ENCODE measurements around the gene FSTL4. TPM values are rescaled to one million over a fixed set of nuclear protein-coding genes. Genes with fewer than 3 reads are reported as not detected.

The FSTL4 gene
- total and polyA plus RNA-seq, 2 of the 4 experiments (the other 2 are of a cell fraction): 0.18 TPM; not detected in 1

GRCh38 chr5:133497608-133498348, 114.6 kb downstream of the FSTL4 start:
- H3K4ac ChIP-seq (ENCODE audit: low read depth, low read length): no peak overlapping the region
- H3K4me3 ChIP-seq (ENCODE audit: insufficient read depth, low read depth, low read length): no peak overlapping the region
- no peaks in the 10 kb centered on the region for H3K36me3 ChIP-seq (ENCODE audit: control insufficient read depth, insufficient read depth, low read length)
- ATAC-seq (ENCODE audit: low read depth) (no peak), DNase-seq (no peak)
- intact Hi-C loops (cut with micrococcal nuclease): no loop called here
- H2BK15ac ChIP-seq (ENCODE audit: low read depth, low read length): no peak overlapping the region
- no peak overlapping the region for H4K8ac ChIP-seq (ENCODE audit: low read depth in 2 of 2, low read length in 2 of 2)
- no peak overlapping the region for H2BK5ac ChIP-seq (ENCODE audit: low read depth, low read length, poor library complexity, severe bottlenecking)
- no peak for TF ChIP-seq CTCF (conservative IDR thresholded peaks at IDR 0.05; ENCODE audit: low read depth, low read length)
- no peak for TF ChIP-seq NFE2L2 (IDR thresholded peaks at IDR 0.05; ENCODE audit: low read depth, low read length)
- no peak for TF ChIP-seq RAD21 (IDR thresholded peaks at IDR 0.05; ENCODE audit: low read length)
- TF ChIP-seq CEBPB (IDR thresholded peaks at IDR 0.05; ENCODE audit: low read depth, low read length): no peak
- no peak for TF ChIP-seq MAZ (IDR thresholded peaks at IDR 0.05; ENCODE audit: borderline replicate concordance, low read depth, low read length)
- no peak for TF ChIP-seq RFX5 (IDR thresholded peaks at IDR 0.05; ENCODE audit: low read depth, low read length)
- TF ChIP-seq RCOR1 (IDR thresholded peaks at IDR 0.05; ENCODE audit: insufficient replicate concordance, low read length): no peak
- no peak for TF ChIP-seq SMC3 (IDR thresholded peaks at IDR 0.05; ENCODE audit: low read depth, low read length)
- no peak for TF ChIP-seq FOS (IDR thresholded peaks at IDR 0.05; ENCODE audit: low read depth, low read length)
- no TSS peak for BruUV-seq (replicated peaks)
- dilution Hi-C loops (cut with HindIII; ENCODE audit: low sequenced_read_pairs, unreplicated experiment): no loop called here
- H3K23ac ChIP-seq (ENCODE audit: low read depth, low read length): no peak overlapping the region
- no peak overlapping the region for H2AK9ac ChIP-seq (replicated peaks; ENCODE audit: low read depth, low read length, poor library complexity)
- H2BK20ac ChIP-seq (ENCODE audit: low read depth, low read length): no peak overlapping the region
- no peaks in the 10 kb centered on the region for H3K4me1 ChIP-seq (ENCODE audit: control insufficient read depth, insufficient read depth, low read length)
- no peaks in the 10 kb centered on the region for H3K9me3 ChIP-seq (ENCODE audit: control insufficient read depth, insufficient read depth, low read length)
- no peak overlapping the region for H3K9ac ChIP-seq (ENCODE audit: low read depth, low read length)
- no peak overlapping the region for H4K5ac ChIP-seq (ENCODE audit: low read depth, low read length)
- H2BK120ac ChIP-seq (ENCODE audit: low read depth, low read length): no peak overlapping the region
- H2AK5ac ChIP-seq (ENCODE audit: low read depth, low read length): no peak overlapping the region
- H4K91ac ChIP-seq (ENCODE audit: insufficient read depth, low read depth, low read length): no peak overlapping the region
- no peak overlapping the region for H3K27ac ChIP-seq (ENCODE audit: insufficient read depth, low read length)
- CTCF ChIA-PET: no interaction called here
- 55% methylated on average over 2 of the region's 6 CpGs; no CpG with 5 or more reads in 1 of the 2 experiments for WGBS, 2 experiments (ENCODE audit: extremely low coverage in 2 of 2, insufficient read length in 1 of 2)
- POLR2A ChIA-PET (ENCODE audit: unreplicated experiment): no interaction called here
- H3K4me2 ChIP-seq (ENCODE audit: low read depth, low read length): no peak overlapping the region
- H3K27me3 ChIP-seq (ENCODE audit: control insufficient read depth, insufficient read depth, low read length): peaks cover 6% of the 10 kb centered on the region; the same call in 1 of the 2 replicates
- H3K9me1 ChIP-seq (ENCODE audit: insufficient read depth, low read length): no peaks in the 10 kb centered on the region
- no peaks in the 10 kb centered on the region for H3K79me1 ChIP-seq (ENCODE audit: low read depth in 1 of 2, low read length in 2 of 2)
- H3K14ac ChIP-seq (replicated peaks; ENCODE audit: low read depth, low read length): no peak overlapping the region
- H3K18ac ChIP-seq (ENCODE audit: low read depth, low read length): no peak overlapping the region
- no peak overlapping the region for H2AFZ ChIP-seq (replicated peaks; ENCODE audit: low read length, poor library complexity)
- H4K20me1 ChIP-seq (ENCODE audit: insufficient read depth, low read length): no peaks in the 10 kb centered on the region
- no peak overlapping the region for H3K56ac ChIP-seq (ENCODE audit: extremely low read depth, insufficient read depth, low read length)
- in situ Hi-C loops (cut with MboI; ENCODE audit: low sequenced_read_pairs): no loop called here

All from IMR-90 (cell line).